SK-N-SH treated with all-trans-retinoic acid at 6 μM for 48 hours (cell line): ENCODE results near the gene RIPOR3.

Experiments
- ARNTL ChIP-seq: fragments of 450-650 bp; formaldehyde crosslinking; IDR thresholded peaks from 2 replicates; pipeline ENCODE4 v1.5.0; 2020; ENCODE audit warnings: low read depth, mild to moderate bottlenecking, moderate library complexity, borderline replicate concordance
- BACH2 ChIP-seq: fragments of 250-450 bp; sonication (Bioruptor Pico); IDR thresholded peaks from 2 replicates; pipeline ENCODE4 v1.9.0; 2021; ENCODE audit warnings: mild to moderate bottlenecking, borderline replicate concordance
- CSDC2 ChIP-seq: fragments of 250-450 bp; sonication (Bioruptor Pico); IDR thresholded peaks from 2 replicates; pipeline ENCODE4 v1.5.0; 2020; ENCODE audit warnings: mild to moderate bottlenecking, moderate library complexity
- ZFP3 ChIP-seq: fragments of 250-450 bp; sonication (Bioruptor Pico); IDR thresholded peaks from 2 replicates; pipeline ENCODE4 v1.5.0; 2020; ENCODE audit warnings: mild to moderate bottlenecking, moderate library complexity
- ZFP30 ChIP-seq: fragments of 450-650 bp; formaldehyde crosslinking; IDR thresholded peaks from 2 replicates; pipeline ENCODE4 v1.5.0; 2022; ENCODE audit warnings: mild to moderate bottlenecking, moderate library complexity
- ZNF565 ChIP-seq: fragments of 450-650 bp; formaldehyde crosslinking; conservative IDR thresholded peaks from 2 replicates; pipeline ENCODE4 v1.5.0; 2020; ENCODE audit warnings: low read depth, mild to moderate bottlenecking, moderate library complexity
- TF ChIP-seq, protein P1 (sequence below): fragments of 250-450 bp; sonication (Bioruptor Pico); IDR thresholded peaks from 2 replicates; pipeline ENCODE4 v1.8.0; 2020; ENCODE audit warnings: mild to moderate bottlenecking, moderate library complexity, borderline replicate concordance
- TF ChIP-seq, protein P2 (sequence below): fragments of 250-450 bp; sonication (Bioruptor Pico); IDR thresholded peaks from 2 replicates; pipeline ENCODE4 v1.5.1; 2021; ENCODE audit warnings: mild to moderate bottlenecking, moderate library complexity
- TF ChIP-seq, protein P3 (sequence below): fragments of 250-450 bp; sonication (Bioruptor Pico); IDR thresholded peaks from 2 replicates; pipeline ENCODE4 v1.5.1; 2020; ENCODE audit warnings: low read depth, mild to moderate bottlenecking, moderate library complexity

DNA sequence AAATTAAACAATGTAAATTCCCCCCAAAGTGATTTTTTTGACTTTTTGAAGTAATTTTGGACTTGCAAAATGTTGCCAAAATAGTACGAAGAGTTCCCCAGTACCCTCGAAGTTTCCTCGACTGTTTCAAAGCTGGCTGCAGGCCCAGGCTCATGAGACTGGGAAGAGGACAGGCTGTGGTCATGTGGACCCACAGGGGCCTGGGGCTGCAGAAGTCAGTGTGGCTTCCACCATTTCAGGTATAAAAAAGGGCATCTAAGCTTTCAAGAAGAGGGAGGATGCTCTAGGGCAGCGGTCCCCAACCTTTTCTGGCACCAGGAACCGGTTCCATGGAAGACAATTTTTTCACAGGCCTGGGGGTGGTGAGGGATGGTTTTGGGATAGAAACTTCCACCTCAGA, 106.1 kb downstream of the RIPOR3 start:
- TF ChIP-seq ZFP30 (CRISPR knock-in tag) (no peak), CSDC2 (CRISPR knock-in tag) (no peak), ZNF565 (CRISPR knock-in tag) (no peak), ZFP3 (CRISPR knock-in tag) (no peak), BACH2 (CRISPR knock-in tag) (no peak), ARNTL (CRISPR knock-in tag) (no peak)
- TF ChIP-seq, protein P1, sequence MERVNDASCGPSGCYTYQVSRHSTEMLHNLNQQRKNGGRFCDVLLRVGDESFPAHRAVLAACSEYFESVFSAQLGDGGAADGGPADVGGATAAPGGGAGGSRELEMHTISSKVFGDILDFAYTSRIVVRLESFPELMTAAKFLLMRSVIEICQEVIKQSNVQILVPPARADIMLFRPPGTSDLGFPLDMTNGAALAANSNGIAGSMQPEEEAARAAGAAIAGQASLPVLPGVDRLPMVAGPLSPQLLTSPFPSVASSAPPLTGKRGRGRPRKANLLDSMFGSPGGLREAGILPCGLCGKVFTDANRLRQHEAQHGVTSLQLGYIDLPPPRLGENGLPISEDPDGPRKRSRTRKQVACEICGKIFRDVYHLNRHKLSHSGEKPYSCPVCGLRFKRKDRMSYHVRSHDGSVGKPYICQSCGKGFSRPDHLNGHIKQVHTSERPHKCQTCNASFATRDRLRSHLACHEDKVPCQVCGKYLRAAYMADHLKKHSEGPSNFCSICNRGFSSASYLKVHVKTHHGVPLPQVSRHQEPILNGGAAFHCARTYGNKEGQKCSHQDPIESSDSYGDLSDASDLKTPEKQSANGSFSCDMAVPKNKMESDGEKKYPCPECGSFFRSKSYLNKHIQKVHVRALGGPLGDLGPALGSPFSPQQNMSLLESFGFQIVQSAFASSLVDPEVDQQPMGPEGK (CRISPR knock-in tag) = no peak
- TF ChIP-seq, protein P2, sequence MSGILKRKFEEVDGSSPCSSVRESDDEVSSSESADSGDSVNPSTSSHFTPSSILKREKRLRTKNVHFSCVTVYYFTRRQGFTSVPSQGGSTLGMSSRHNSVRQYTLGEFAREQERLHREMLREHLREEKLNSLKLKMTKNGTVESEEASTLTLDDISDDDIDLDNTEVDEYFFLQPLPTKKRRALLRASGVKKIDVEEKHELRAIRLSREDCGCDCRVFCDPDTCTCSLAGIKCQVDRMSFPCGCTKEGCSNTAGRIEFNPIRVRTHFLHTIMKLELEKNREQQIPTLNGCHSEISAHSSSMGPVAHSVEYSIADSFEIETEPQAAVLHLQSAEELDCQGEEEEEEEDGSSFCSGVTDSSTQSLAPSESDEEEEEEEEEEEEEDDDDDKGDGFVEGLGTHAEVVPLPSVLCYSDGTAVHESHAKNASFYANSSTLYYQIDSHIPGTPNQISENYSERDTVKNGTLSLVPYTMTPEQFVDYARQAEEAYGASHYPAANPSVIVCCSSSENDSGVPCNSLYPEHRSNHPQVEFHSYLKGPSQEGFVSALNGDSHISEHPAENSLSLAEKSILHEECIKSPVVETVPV = no peak
- TF ChIP-seq, protein P3, sequence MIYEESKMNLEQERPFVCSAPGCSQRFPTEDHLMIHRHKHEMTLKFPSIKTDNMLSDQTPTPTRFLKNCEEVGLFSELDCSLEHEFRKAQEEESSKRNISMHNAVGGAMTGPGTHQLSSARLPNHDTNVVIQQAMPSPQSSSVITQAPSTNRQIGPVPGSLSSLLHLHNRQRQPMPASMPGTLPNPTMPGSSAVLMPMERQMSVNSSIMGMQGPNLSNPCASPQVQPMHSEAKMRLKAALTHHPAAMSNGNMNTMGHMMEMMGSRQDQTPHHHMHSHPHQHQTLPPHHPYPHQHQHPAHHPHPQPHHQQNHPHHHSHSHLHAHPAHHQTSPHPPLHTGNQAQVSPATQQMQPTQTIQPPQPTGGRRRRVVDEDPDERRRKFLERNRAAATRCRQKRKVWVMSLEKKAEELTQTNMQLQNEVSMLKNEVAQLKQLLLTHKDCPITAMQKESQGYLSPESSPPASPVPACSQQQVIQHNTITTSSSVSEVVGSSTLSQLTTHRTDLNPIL = no peak
